T-cell (primary cell): ENCODE results near the gene CCDC61. TPM values are rescaled to one million over a fixed set of nuclear protein-coding genes. Genes with fewer than 3 reads are reported as not detected.

Experiments used
- ATAC-seq, 4 experiments: fragments of 200-7000 bp in 3 of 4; fragments of 150-1000 bp in 1 of 4; cut with Tn5 transposase; replicated peaks in 1 of 4; 1 replicate in 3 of 4; 2 replicates in 1 of 4; pipeline ENCODE4 v1.10.0; 2021; ENCODE audit warnings: moderate library complexity in 3 of 4, mild to moderate bottlenecking in 2 of 4, moderate number of reproducible peaks in 1 of 4
- CTCF ChIA-PET, 2 donors: fragments of 300-600 bp; sonication (Branson Sonifier 250); formaldehyde crosslinking; loops; one replicate each; lab custom pipeline; 2022; ENCODE audit warnings: antibody characterized with exemption in 2 of 2; lab: Charles Lee
- POLR2A ChIA-PET, 2 donors: fragments of 300-600 bp; sonication (Branson Sonifier 250); formaldehyde crosslinking; loops; one replicate each; lab custom pipeline; 2022; ENCODE audit warnings: antibody characterized with exemption in 2 of 2; lab: Charles Lee
- DNase-seq, 35 experiments: peaks; one replicate each; pipeline versions ENCODE4 v3.0.0 to v3.0.0-alpha.2; 2013 to 2023
- H3K27ac ChIP-seq: one replicate; pipeline ENCODE4 v1.5.1; 2013; ENCODE audit warnings: low read length
- H3K27me3 ChIP-seq, 2 experiments: replicated peaks in 1 of 2; 1 replicate in 1 of 2; 2 replicates in 1 of 2; pipeline versions ENCODE4 v1.6.1 to v1.7.0; 2013; ENCODE audit warnings: low read length in 1 of 2, mixed read lengths in 1 of 2; ENCODE audit not compliant: control insufficient read depth in 2 of 2, insufficient read depth in 2 of 2; ENCODE audit errors: extremely low read depth in 1 of 2
- H3K36me3 ChIP-seq, 2 donors: 1 replicate in 1 of 2; 2 replicates in 1 of 2; pipeline versions ENCODE4 v1.6.1 to v1.7.0; 2013; ENCODE audit warnings: low read length in 1 of 2; ENCODE audit not compliant: control insufficient read depth in 2 of 2, insufficient read depth in 1 of 2; ENCODE audit errors: extremely low read depth in 1 of 2
- H3K4me1 ChIP-seq, 2 experiments: 1 replicate in 1 of 2; 2 replicates in 1 of 2; pipeline versions ENCODE4 v1.6.1 to v1.7.0; 2013; ENCODE audit warnings: low read length in 2 of 2, mixed read lengths in 1 of 2; ENCODE audit not compliant: insufficient read depth in 2 of 2, control insufficient read depth in 1 of 2; ENCODE audit errors: extremely low read depth in 1 of 2
- H3K4me3 ChIP-seq, 2 donors: 1 replicate in 1 of 2; 2 replicates in 1 of 2; pipeline versions ENCODE4 v1.5.1 to v1.7.0; 2013; ENCODE audit warnings: mild to moderate bottlenecking in 2 of 2, low read length in 1 of 2, moderate library complexity in 1 of 2; ENCODE audit not compliant: control insufficient read depth in 1 of 2; ENCODE audit errors: extremely low read depth in 1 of 2
- H3K9me3 ChIP-seq: 2 replicates; pipeline ENCODE4 v1.7.0; 2013
- H3K27ac Mint-ChIP-seq, 2 donors: one replicate each; pipeline ENCODE4 v1.8.0; 2020 to 2021; ENCODE audit warnings: mild to moderate bottlenecking in 2 of 2, mixed read lengths in 2 of 2
- H3K27me3 Mint-ChIP-seq, 2 donors: one replicate each; pipeline ENCODE4 v1.8.0; 2021 to 2022; ENCODE audit warnings: mixed read lengths in 2 of 2
- H3K36me3 Mint-ChIP-seq: one replicate; pipeline ENCODE4 v1.8.0; 2021; ENCODE audit warnings: mixed read lengths
- H3K4me1 Mint-ChIP-seq, 3 donors: one replicate each; pipeline ENCODE4 v1.8.0; 2020 to 2022; ENCODE audit warnings: mixed read lengths in 3 of 3, mild to moderate bottlenecking in 1 of 3
- H3K4me3 Mint-ChIP-seq, 3 donors: one replicate each; pipeline ENCODE4 v1.8.0; 2020 to 2022; ENCODE audit warnings: mild to moderate bottlenecking in 3 of 3, mixed read lengths in 3 of 3, moderate library complexity in 3 of 3
- H3K9me3 Mint-ChIP-seq, 3 donors: one replicate each; pipeline ENCODE4 v1.8.0; 2020 to 2022; ENCODE audit warnings: mixed read lengths in 3 of 3
- WGBS: methylation state at CpG from one replicate; pipeline ENCODE4 v1.1.5; 2013; ENCODE audit warnings: missing lambda C conversion rate; ENCODE audit not compliant: insufficient coverage; 5-methylcytosine and 5-hydroxymethylcytosine counted together
- total RNA-seq, 35 experiments: library from RNA in 6 of 35; stranded (reverse) in 6 of 35; fragments of 120-200 nt in 1 of 35; gene quantifications; one replicate each; pipeline versions ENCODE4 v1.2.1 to v1.2.4 and lab custom pipeline; 2013 to 2026

Gene CCDC61
- total RNA-seq, 5 donors from 2014 or later (not counting 1 experiment from before 2014, with no cell fraction given) = 18.3 to 42.9 (median 39.4) TPM

GRCh38 chr19:46017095-46017429 is 21.8 kb downstream of the CCDC61 start:
- ATAC-seq = peak in 1 of 4 experiments; percentile 8
- Histone ChIP-seq H3K36me3 (no peaks in the 10 kb centered on the region), H3K27me3 (peaks cover 2 to 28% of the 10 kb centered on the region in 2 experiments), H3K4me3 (no peak overlapping the region), H3K27ac (no peak overlapping the region), H3K9me3 (no peaks in the 10 kb centered on the region), H3K4me1 (peaks cover 8 to 24% of the 10 kb centered on the region in 2 experiments)
- Mint-ChIP-seq H3K9me3 (no peaks in the 10 kb centered on the region), H3K27me3 (peaks cover 6 to 10% of the 10 kb centered on the region in 2 donors), H3K36me3 (no peaks in the 10 kb centered on the region), H3K4me3 (peak overlapping the region; percentile 84 to 96 (median 87)), H3K27ac (no peak overlapping the region), H3K4me1 (peaks cover 14 to 23% (median 17%) of the 10 kb centered on the region in 3 donors)
- 50% methylated on average over 2 of the region's 7 CpGs for WGBS
- ChIA-PET POLR2A (interaction anchor here in 1 of 2 donors (0.8 kb wide), 1 partner anchor 22 kb away, joined by 3 read pairs; the partner anchor contains the start of gene CCDC61), CTCF (interaction anchor here in 1 of 2 donors (0.6 to 1.9 kb wide), 4 partner anchors 10 to 461 kb away, joined by 3 to 6 read pairs (median 4); no protein-coding TSS in a partner anchor)
- no peak for DNase-seq

- ChIA-PET POLR2A (no interaction called here), CTCF (interaction anchor here in 1 of 2 donors (0.7 to 1.9 kb wide), 2 partner anchors 10 to 921 kb away, joined by 3 to 6 read pairs; no protein-coding TSS in a partner anchor)
- H3K36me3 ChIP-seq = no peaks in the 10 kb centered on the region
- peaks cover 2 to 36% of the 10 kb centered on the region in 2 experiments for H3K27me3 ChIP-seq
- Mint-ChIP-seq H3K36me3 (no peaks in the 10 kb centered on the region), H3K4me1 (peaks cover 14 to 24% (median 17%) of the 10 kb centered on the region in 3 donors), H3K9me3 (no peaks in the 10 kb centered on the region), H3K27ac (no peak overlapping the region), H3K4me3 (no peak overlapping the region), H3K27me3 (peaks cover 6 to 10% of the 10 kb centered on the region in 2 donors)
- 100% methylated on average over 3 of the region's 15 CpGs for WGBS
- H3K9me3 ChIP-seq = no peaks in the 10 kb centered on the region
- no peak overlapping the region for H3K4me3 ChIP-seq
- DNase-seq = no peak
- H3K4me1 ChIP-seq = peaks cover 8 to 28% of the 10 kb centered on the region in 2 experiments
- no peak for ATAC-seq
- no peak overlapping the region for H3K27ac ChIP-seq
Observed at GRCh38 chr19:46017874-46018675, 22.8 kb downstream of the CCDC61 start.

- no peak overlapping the region for H3K4me3 Mint-ChIP-seq
- H3K36me3 Mint-ChIP-seq = no peaks in the 10 kb centered on the region
- CTCF ChIA-PET = interaction anchor here in 1 of 2 donors (0.7 kb wide), 1 partner anchor 921 kb away, joined by 3 read pairs; no protein-coding TSS in a partner anchor
Observed at GRCh38 chr19:46018729-46019251, 23.5 kb downstream of the CCDC61 start.

GRCh38 chr19:46019270-46019669 is 24.0 kb downstream of the CCDC61 start:
- CTCF ChIA-PET = no interaction called here
- peaks cover 14 to 24% (median 19%) of the 10 kb centered on the region in 3 donors for H3K4me1 Mint-ChIP-seq
- H3K27me3 Mint-ChIP-seq = peaks cover 11 to 20% of the 10 kb centered on the region in 2 donors
- no peaks in the 10 kb centered on the region for H3K36me3 ChIP-seq
- DNase-seq = no peak
- H3K27me3 ChIP-seq = peaks cover 3 to 47% of the 10 kb centered on the region in 2 experiments
- no peaks in the 10 kb centered on the region for H3K9me3 Mint-ChIP-seq
- no peak overlapping the region for H3K27ac Mint-ChIP-seq
- peaks cover 8 to 28% of the 10 kb centered on the region in 2 experiments for H3K4me1 ChIP-seq
- no peak overlapping the region for H3K4me3 ChIP-seq
- WGBS = 92% methylated on average over 8 of the region's 13 CpGs
- no peak for ATAC-seq
- H3K9me3 ChIP-seq = no peaks in the 10 kb centered on the region
- POLR2A ChIA-PET = interaction anchor here in 1 of 2 donors (0.5 kb wide), 1 partner anchor 124 kb away, joined by 3 read pairs; no protein-coding TSS in a partner anchor
- no peaks in the 10 kb centered on the region for H3K36me3 Mint-ChIP-seq
- H3K4me3 Mint-ChIP-seq = no peak overlapping the region
- H3K27ac ChIP-seq = no peak overlapping the region

More at GRCh38 chr19:46018729-46019251, 23.5 kb downstream of the CCDC61 start:
- no peaks in the 10 kb centered on the region for H3K9me3 ChIP-seq
- no peak for DNase-seq
- Mint-ChIP-seq H3K27ac (no peak overlapping the region), H3K27me3 (peaks cover 7 to 16% of the 10 kb centered on the region in 2 donors), H3K9me3 (no peaks in the 10 kb centered on the region), H3K4me1 (peaks cover 14 to 24% (median 19%) of the 10 kb centered on the region in 3 donors)
- WGBS = 96% methylated on average over 9 of the region's 10 CpGs
- H3K4me1 ChIP-seq = peaks cover 8 to 28% of the 10 kb centered on the region in 2 experiments
- H3K4me3 ChIP-seq = no peak overlapping the region
- no peaks in the 10 kb centered on the region for H3K36me3 ChIP-seq
- peaks cover 2 to 43% of the 10 kb centered on the region in 2 experiments for H3K27me3 ChIP-seq
- POLR2A ChIA-PET = no interaction called here
- no peak for ATAC-seq
- no peak overlapping the region for H3K27ac ChIP-seq

GRCh38 chr19:46020819-46021125 is 25.5 kb downstream of the CCDC61 start:
- Histone ChIP-seq H3K36me3 (no peaks in the 10 kb centered on the region), H3K27me3 (peaks cover 2 to 40% of the 10 kb centered on the region in 2 experiments), H3K9me3 (no peaks in the 10 kb centered on the region), H3K4me3 (no peak overlapping the region), H3K27ac (no peak overlapping the region), H3K4me1 (peaks cover 2 to 19% of the 10 kb centered on the region in 2 experiments)
- ChIA-PET CTCF (interaction anchor here in 1 of 2 donors (0.6 kb wide), 1 partner anchor 1179 kb away, joined by 7 read pairs; no protein-coding TSS in a partner anchor), POLR2A (no interaction called here)
- 93% methylated on average over 7 of the region's 7 CpGs for WGBS
- Mint-ChIP-seq H3K4me3 (no peak overlapping the region), H3K36me3 (no peaks in the 10 kb centered on the region), H3K9me3 (peaks cover 0 to under 1% (median 0%) of the 10 kb centered on the region in 3 donors), H3K4me1 (peaks cover 10 to 19% (median 13%) of the 10 kb centered on the region in 3 donors), H3K27me3 (peaks cover 11 to 17% of the 10 kb centered on the region in 2 donors), H3K27ac (no peak overlapping the region)
- no peak for ATAC-seq
- DNase-seq = no peak

DNA sequence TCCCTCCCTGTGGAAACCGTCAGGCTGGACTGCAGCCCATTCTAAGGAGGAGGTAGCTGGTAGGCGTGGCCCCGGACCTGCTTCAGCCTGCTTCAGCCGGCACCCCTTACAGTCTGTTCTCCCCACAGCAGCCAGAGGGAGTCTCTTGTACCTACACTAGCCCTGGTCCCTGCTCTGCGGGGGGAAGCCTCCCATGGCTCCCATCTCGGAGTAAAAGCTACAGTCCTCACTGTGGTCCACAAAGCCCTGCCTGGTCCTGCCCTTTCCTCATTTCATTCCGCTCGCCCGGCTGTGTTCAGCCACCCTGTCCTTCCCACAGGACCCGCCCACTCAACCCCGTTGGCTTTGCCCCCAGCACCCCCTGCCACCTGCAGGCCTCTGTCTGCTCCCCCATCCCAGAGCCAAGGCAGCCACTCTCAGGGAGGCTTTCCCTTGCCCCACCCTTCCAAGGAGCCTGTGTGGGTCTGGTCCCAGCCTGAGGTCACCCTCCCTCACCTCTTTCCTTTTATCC is 26.3 kb downstream of the CCDC61 start:
- Mint-ChIP-seq H3K27ac (no peak overlapping the region), H3K4me1 (peaks cover 15 to 19% (median 18%) of the 10 kb centered on the region in 3 donors), H3K27me3 (peaks cover 18 to 24% of the 10 kb centered on the region in 2 donors), H3K36me3 (no peaks in the 10 kb centered on the region), H3K4me3 (no peak overlapping the region), H3K9me3 (peaks cover 0 to 6% (median 4%) of the 10 kb centered on the region in 3 donors)
- POLR2A ChIA-PET = no interaction called here
- H3K4me1 ChIP-seq = peaks cover 0 to 17% of the 10 kb centered on the region in 2 experiments
- no peaks in the 10 kb centered on the region for H3K9me3 ChIP-seq
- no peaks in the 10 kb centered on the region for H3K36me3 ChIP-seq
- 84% methylated on average over 10 of the region's 11 CpGs for WGBS
- H3K27me3 ChIP-seq = peaks cover 2 to 32% of the 10 kb centered on the region in 2 experiments
- ATAC-seq = no peak
- H3K4me3 ChIP-seq = no peak overlapping the region
- CTCF ChIA-PET = no interaction called here
- no peak for DNase-seq
- no peak overlapping the region for H3K27ac ChIP-seq
